Loucy (cell line): ENCODE results near the gene FOXP1.

Experiments used
- H2AFZ ChIP-seq: fragments of 200-600 bp; sonication (generic); 2 replicates; pipeline ENCODE4 v1.6.0; 2016; ENCODE audit warnings: antibody characterized with exemption, mild to moderate bottlenecking, low read length, moderate library complexity
- H3F3A ChIP-seq: fragments of 200-600 bp; 2 replicates; pipeline ENCODE4 v1.6.0; 2016; ENCODE audit warnings: antibody characterized with exemption, low read depth, mild to moderate bottlenecking
- H3K27me3 ChIP-seq: fragments of 200-600 bp; sonication (generic); 2 replicates; pipeline ENCODE4 v1.6.1; 2014; ENCODE audit warnings: low read length, mild to moderate bottlenecking; ENCODE audit not compliant: insufficient read depth, poor library complexity, severe bottlenecking
- H3K36me3 ChIP-seq: fragments of 200-600 bp; sonication (generic); 2 replicates; pipeline ENCODE4 v1.6.1; 2016; ENCODE audit warnings: low read length; ENCODE audit not compliant: insufficient read depth
- H3K4me1 ChIP-seq: fragments of 200-600 bp; sonication (generic); 2 replicates; pipeline ENCODE4 v1.5.1; 2014; ENCODE audit warnings: low read length, mild to moderate bottlenecking; ENCODE audit not compliant: insufficient read depth, poor library complexity, severe bottlenecking
- H3K4me2 ChIP-seq: fragments of 200-600 bp; sonication (generic); 2 replicates; pipeline ENCODE4 v1.6.0; 2014; ENCODE audit warnings: antibody characterized with exemption, low read length, low read depth, mild to moderate bottlenecking; ENCODE audit not compliant: poor library complexity, severe bottlenecking
- H3K4me3 ChIP-seq: fragments of 200-600 bp; sonication (generic); 2 replicates; pipeline ENCODE4 v1.5.1; 2014; ENCODE audit warnings: low read length, mild to moderate bottlenecking, mixed read lengths; ENCODE audit not compliant: poor library complexity, severe bottlenecking
- H3K79me2 ChIP-seq: fragments of 200-600 bp; sonication (generic); 2 replicates; pipeline ENCODE4 v1.6.1; 2014; ENCODE audit warnings: low read length; ENCODE audit not compliant: insufficient read depth
- H3K9ac ChIP-seq: fragments of 200-600 bp; sonication (generic); 2 replicates; pipeline ENCODE4 v1.6.0; 2014; ENCODE audit warnings: mild to moderate bottlenecking, low read depth, low read length, moderate library complexity; ENCODE audit not compliant: poor library complexity, severe bottlenecking
- H3K9me2 ChIP-seq: fragments of 200-600 bp; sonication (generic); replicated peaks from 2 replicates; pipeline ENCODE4 v1.6.1; 2016; ENCODE audit warnings: low read depth, low read length, mixed read lengths
- H3K9me3 ChIP-seq: fragments of 200-600 bp; sonication (generic); 2 replicates; pipeline ENCODE4 v1.6.1; 2014; ENCODE audit warnings: mild to moderate bottlenecking, antibody characterized with exemption, low read length, low read depth; ENCODE audit not compliant: insufficient read depth
- H4K20me1 ChIP-seq: fragments of 200-600 bp; sonication (generic); 2 replicates; pipeline ENCODE4 v1.6.0; 2014; ENCODE audit warnings: antibody characterized with exemption, low read length, mild to moderate bottlenecking; ENCODE audit not compliant: insufficient read depth, poor library complexity, severe bottlenecking
- CTCF ChIP-seq: fragments of 200-600 bp; sonication (generic); conservative IDR thresholded peaks from 2 replicates; pipeline ENCODE4 v1.5.1; 2014; ENCODE audit warnings: mild to moderate bottlenecking, antibody characterized with exemption, low read length
- EZH2phosphoT487 ChIP-seq: fragments of 200-600 bp; IDR thresholded peaks from 2 replicates; pipeline ENCODE4 v1.6.1; 2018; ENCODE audit warnings: antibody characterized with exemption, mild to moderate bottlenecking, moderate library complexity, borderline replicate concordance

FOXP1 gene

DNA sequence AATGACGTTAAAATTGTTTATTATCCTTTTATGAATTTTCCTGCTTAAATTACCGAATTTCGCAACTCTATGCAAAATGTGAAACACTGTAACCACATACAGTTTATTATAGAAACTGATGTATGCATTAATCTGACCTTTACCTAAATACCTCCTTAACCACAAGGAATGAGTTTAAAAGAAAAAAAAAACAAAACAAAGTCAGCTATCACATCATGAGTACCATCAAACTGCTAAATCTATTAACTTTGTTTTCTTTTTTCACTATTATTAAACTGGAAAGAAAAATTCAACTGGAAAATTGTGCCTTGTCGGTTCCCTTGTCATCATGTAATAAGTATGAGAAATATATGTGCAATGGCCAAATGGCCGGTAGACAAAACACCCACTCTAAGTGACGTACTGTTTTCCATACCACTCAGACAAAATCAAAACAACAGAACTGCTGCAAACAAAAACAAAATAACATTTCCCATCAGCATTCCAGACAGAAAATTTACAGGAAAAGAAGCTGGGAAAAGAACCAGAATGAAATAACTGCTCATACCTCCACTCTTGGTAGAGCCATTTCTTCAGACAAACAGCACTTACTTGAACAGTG is 415.3 kb downstream of the FOXP1 start:
- Histone ChIP-seq H3K79me2 (no peaks in the 10 kb centered on the region), H3K9me3 (no peaks in the 10 kb centered on the region), H3K27me3 (no peaks in the 10 kb centered on the region), H3K36me3 (peaks cover 12% of the 10 kb centered on the region; the same call in 1 of the 2 replicates), H3K4me1 (no peaks in the 10 kb centered on the region), H3K4me3 (no peak overlapping the region), H4K20me1 (no peaks in the 10 kb centered on the region), H3K4me2 (no peak overlapping the region), H2AFZ (no peak overlapping the region), H3F3A (no peaks in the 10 kb centered on the region), H3K9ac (no peak overlapping the region), H3K9me2 (no peaks in the 10 kb centered on the region)
- TF ChIP-seq CTCF: no peak
- TF ChIP-seq EZH2phosphoT487: no peak

- Histone ChIP-seq H3K27me3 (no peaks in the 10 kb centered on the region), H3K4me1 (peaks cover 2% of the 10 kb centered on the region), H3K9me2 (no peaks in the 10 kb centered on the region), H3F3A (no peaks in the 10 kb centered on the region), H2AFZ (no peak overlapping the region), H4K20me1 (no peaks in the 10 kb centered on the region), H3K79me2 (no peaks in the 10 kb centered on the region), H3K36me3 (peaks cover 12% of the 10 kb centered on the region; the same call in 1 of the 2 replicates), H3K9me3 (no peaks in the 10 kb centered on the region), H3K9ac (no peak overlapping the region), H3K4me3 (no peak overlapping the region), H3K4me2 (no peak overlapping the region)
- TF ChIP-seq CTCF (no peak), EZH2phosphoT487 (no peak)
These were observed 416.9 kb downstream of the FOXP1 start for GRCh38 chr3:71166339-71167240.

- Histone ChIP-seq H3K4me3 (no peak overlapping the region), H2AFZ (no peak overlapping the region), H3K9me3 (no peaks in the 10 kb centered on the region), H3K4me2 (no peak overlapping the region), H4K20me1 (no peaks in the 10 kb centered on the region), H3F3A (no peaks in the 10 kb centered on the region), H3K9me2 (no peaks in the 10 kb centered on the region), H3K79me2 (no peaks in the 10 kb centered on the region), H3K27me3 (no peaks in the 10 kb centered on the region), H3K4me1 (peaks cover 8% of the 10 kb centered on the region), H3K36me3 (peaks cover 12% of the 10 kb centered on the region; the same call in 1 of the 2 replicates), H3K9ac (no peak overlapping the region)
- no peak for TF ChIP-seq CTCF
- no peak for TF ChIP-seq EZH2phosphoT487
These were observed 418.6 kb downstream of the FOXP1 start for GRCh38 chr3:71164881-71165280.
